HG03135 (cell line): ENCODE measurements around the gene CACNA1D.
A peak's percentile ranks its signal among the peaks of the same experiment; 100 is the strongest.
"Not testable (repeated sequence)": the region's sequence is repeated elsewhere in the genome, so short reads cannot be mapped to it uniquely, and the experiment has no call there.

Experiments used
- ATAC-seq: cut with Tn5 transposase; IDR thresholded peaks from one replicate; pipeline ENCODE4 v1.9.1; 2021; ENCODE audit warnings: mild to moderate bottlenecking, moderate library complexity; ENCODE audit not compliant: unreplicated experiment

Gene CACNA1D

DNA sequence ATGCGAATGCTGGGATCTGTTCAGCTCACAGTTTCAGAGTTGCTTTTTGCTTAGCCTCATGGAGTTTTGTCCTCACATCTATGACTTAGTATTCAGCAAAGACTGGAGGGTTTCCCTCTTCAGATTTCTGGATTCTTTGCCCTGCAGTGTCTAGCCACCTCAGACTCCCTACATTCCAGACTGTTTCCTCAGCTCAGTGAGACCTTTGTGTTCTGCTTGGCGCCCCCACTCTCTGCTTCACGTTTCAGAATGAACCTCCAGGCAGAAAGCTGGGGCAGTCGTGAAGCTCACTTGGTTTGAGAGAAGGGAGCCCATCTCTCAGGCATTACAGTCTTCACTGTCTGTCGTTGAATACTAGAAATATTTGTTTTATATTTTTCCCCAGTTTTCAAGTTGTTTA, 118.1 kb downstream of the CACNA1D start:
- no peak for ATAC-seq

DNA sequence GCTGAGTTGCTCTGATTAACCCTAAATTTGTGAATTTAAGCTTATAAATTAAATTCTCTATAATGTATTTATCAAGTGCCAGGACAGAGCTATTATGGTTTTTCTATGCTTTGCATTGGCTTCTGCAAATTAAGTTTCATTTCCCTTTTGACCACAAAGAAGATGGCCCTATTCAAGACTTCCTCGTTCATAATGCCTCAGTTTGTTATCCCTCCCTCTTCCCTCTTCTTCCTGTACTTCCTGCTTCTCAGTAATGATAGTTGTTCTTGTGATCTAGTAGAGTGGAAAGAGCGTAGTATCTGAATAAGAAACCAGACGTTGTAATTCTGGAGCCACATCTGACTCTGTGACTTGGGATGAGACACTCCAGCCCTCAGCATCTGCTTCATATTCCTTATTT, 118.7 kb downstream of the CACNA1D start:
- no peak for ATAC-seq

DNA sequence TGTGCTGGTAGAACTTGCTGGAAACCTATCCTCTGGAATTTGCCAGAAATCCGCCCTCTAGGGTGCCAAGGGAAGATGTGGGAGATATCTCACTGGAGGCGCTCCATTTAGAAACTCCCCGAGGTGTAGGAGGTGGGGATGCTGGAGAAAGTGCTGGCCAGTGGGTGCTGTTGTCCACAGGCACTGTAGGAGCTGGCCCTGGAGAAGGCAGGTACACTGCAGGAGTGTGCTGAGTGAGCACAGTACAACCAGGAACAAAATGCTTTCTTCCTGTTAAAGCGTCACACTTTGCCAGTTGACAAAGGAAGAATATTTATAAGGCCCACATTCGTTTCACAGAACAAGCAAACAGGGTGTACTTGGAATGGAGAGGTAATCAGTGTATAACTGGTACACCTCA, 119.9 kb downstream of the CACNA1D start:
- no peak for ATAC-seq

DNA sequence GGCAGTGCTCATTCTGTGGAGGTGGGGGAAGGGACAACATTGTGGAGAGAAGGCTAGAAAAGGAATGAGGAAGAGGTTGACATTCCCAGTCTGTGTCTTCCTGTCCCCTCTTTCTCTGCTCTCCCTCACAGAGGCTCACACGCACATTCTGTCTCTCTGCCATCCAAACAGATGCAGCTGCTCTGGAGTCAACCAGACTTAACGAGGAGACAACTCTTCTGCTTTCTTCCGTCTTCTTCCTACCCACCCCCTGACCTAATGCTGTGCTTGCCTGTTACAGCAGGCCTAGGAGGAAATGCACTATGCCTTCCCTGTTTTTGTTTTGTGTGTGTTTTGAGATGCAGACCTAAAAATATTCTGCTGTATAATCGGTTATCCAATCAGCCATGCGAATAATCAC, 121.9 kb downstream of the CACNA1D start:
- ATAC-seq, result no peak

DNA sequence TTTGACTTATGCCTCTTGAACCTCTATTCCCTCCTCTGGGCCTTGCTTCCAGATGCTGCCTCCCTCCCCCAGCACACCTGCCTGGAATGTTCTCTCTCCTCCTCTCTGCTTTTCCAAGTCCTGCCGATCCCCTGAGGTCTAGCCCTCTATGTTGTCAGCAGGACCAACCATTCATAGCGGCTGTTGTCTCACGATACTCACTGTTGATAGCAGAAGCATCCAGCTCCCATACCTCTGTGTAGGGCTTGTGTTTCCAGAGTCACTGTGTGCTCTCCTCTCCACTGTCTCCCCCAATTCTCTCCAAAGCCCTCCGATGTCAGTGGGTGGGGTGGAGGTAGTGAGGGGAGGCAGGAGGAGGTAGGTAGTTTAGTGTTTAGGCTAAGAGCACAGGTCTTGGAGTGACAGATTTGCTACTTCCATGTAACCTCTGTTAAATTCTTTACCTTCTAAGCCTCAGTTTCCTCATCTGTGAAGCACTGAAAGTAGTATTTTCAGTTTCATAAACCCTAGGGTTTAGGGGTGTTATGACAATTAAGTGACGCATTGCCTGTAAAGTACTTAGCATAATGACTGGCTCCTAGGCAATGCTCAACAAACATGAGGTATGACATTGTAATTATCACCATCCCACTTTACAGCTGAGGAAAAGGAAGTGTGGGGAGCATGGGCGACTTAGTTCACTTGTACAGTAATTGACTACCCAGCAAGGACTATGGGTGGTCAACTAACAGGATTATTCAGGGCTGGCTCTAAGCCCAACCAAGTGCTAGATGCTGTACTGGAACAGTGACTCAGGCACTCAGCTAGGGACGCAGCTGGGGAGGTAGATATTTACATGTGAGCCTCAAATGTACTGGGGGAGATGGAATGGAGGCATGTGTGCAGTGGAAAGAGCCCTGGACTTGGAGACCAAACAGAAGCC, 122.8 kb downstream of the CACNA1D start:
- no peak for ATAC-seq

DNA sequence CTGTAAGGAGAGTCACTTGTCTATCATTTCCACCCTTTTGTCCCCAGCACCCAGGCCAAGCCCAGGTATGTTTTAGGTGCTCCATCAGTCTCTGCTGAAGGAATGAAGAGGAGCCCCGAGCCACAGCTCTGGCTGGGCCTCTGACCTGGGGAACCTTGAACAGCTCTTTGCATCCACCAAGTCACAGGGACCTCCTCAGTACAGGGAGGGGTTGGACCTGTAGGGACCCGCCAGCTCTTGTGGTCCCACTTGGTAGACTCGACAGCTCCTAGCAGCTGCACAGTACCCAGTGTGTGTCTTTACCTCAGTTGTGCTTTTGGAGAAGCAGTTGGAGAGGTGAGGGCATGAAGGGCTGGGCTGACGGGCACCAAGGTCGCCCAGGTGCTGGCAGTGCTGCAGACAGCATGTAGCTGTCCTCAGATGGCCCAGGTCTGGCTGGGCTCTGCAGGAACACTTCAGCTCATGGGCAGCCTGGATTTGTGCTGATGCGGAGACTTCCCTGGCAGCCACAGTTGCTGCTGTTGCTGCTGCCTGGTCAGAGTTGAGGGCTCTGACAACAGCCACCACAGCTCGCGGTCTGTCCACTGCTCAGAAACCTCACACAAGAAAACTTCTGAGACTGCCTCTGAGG, 123.6 kb downstream of the CACNA1D start:
- ATAC-seq, result no peak

DNA sequence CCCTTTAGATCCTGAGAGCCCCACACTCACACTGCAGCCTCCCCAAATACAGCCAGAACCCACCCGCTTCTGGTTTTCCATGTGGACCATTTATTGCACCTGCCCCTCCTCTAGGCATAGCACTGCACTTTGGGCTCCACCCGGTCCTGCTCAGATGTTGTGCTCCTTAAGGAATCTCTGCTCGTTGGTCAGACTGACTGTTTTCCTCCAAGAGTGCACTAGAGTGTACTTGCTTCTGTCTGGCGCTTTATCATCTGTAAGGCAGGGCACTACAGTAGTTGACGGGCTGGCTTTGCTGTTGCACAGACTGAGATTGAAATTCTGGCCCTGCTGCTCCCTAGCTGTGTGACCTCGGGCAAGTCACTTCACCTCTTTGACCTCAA, 124.1 kb downstream of the CACNA1D start:
- ATAC-seq, result no peak

DNA sequence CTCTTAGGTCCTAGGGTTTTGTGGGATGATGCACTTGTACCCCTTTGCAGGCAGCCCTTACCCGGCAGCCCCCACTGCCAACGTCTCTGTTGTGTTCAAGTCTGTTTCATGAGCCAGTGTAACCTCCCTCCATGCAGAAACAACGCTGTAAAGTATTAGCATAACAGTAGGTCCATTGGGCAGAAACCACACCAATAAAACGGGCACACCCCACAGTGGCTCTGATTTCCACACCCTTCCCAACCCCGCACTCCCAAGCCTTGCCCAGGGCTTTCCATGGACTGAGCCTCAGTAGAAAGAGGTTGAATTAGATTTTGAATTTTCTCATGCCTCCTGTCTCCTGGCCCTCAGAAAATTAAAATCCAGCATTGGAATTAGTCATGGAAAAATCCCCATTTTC, 124.5 kb downstream of the CACNA1D start:
- no peak for ATAC-seq

DNA sequence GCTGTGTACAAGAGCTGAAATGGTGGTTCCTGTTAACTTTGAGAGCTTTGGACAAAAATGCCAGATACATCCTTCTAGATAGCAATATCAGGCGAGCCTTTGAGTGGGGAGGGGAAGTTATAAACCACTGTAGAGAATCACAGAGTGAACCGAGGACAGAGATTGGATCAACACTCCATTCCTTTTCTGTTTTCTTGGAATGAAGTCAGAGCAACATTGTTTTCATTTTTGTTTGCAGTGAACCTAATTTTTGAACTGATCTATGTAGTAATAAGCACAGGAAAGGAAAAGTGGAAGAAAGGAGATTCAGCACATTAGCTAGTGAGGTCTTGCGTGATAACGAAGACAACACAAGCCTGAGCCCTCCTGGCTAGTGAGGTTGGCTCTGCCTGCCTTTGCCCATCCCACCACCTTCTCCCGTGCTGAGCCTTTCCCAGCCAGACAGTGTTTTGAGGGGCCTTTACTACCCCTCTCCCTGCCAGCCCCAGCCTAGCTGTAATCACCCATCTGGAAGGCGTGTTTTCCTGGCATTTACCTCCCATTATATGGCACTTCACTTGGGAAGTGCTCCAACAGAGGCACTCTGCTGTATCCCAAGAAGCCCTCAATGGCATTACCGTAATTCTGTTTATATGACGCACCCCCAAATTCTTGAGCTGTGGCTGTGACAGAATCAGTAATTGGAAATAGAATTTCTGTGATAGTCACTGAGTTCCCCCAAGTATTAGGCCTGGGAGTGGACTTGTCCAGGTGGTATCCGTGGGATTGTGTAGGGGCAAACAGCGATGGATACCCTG, 129.8 kb downstream of the CACNA1D start:
- no peak for ATAC-seq

DNA sequence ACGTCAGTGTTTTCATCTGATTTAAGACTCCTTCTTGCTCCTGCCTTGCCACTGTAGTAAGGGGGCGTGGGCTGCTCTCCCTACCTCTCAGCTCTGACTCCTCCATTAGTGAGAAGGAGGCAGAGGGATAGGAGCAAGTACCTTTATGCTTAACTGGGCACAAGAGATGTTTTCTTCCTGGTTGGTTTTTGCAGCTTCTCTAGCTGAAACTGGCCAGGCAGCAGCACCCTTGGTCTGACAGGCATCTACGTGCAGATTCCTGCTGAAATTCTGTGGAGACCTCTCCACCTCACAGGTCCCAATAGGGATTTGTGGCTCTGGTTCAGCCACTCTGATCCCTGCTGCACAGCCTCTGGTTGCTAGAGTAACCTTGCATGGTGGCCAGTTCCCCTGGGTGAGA, 132.5 kb downstream of the CACNA1D start:
- no peak for ATAC-seq

DNA sequence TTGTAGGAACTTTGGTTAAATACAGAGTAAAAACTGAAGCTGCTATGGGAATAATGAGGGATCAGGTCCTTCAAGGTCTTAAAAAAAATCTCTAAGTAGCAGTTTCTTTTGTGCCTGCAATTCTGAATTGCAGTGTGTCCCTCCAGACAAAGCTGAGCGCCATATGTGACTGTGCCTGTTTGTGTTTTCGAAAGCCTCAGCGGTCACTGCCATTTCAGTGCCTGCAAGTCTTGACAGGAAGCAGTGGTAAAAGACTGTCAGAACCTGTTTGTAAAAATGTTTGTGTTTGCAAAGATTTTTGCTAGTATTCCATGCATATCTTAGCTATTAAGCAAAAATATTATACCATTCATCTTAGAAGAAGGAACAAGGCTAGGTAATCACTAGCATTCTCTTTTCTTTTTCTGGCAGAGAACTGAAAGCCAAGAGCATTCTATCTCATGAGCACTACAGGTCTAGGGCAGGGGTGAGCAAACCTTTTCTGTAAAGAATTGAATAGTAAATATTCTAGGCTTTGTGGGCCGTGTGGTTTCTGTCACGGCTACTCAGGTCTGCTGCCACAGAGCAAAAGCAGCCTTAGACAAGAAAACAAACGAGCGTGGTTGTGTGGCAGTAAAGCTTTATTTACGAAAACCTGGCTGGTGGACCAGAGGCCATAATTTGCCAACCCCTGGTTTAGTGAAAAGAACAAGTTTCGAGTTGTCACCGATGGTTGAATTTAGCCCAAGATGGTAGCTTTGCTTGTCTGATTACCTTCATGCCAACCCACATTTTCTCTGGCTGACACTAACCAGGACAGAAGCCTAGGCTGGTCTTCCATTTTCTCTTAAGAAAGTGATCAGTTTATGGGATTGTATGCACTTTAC, 134.4 kb downstream of the CACNA1D start:
- no peak for ATAC-seq

DNA sequence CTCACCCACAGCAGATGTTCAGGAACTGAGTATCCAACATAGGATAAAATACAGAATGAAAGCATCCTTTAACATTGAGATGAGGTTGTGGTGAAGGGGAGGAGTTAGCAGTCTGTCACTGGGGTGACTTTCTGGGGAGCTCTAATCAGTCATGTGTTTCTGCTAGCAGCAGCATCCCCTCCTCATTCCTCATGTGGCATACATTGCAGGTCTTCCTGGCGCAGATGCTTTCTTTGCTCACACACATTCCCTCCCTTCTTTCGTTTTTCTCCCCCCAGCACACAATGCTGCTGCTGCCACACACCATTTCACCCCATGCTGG, 135.0 kb downstream of the CACNA1D start:
- ATAC-seq, result no peak

DNA sequence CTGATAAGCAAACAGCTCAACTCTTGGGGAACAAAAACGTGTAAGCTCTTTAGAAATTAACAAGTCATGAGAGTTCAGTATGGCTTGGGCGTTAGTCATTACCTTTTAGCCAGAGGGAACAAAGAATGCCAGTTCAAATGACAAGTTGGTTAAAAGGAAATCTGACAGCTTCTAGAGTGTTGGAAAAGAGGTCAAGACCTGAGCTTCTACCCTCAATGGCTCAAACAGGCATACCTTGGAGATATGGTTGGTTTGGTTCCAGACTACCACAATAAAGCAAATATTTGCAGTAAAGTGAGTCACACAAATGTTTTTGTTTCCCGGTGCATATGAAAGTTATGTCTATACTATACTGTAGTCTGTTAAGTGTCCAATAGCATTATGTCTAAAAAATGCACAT, 136.1 kb downstream of the CACNA1D start:
- ATAC-seq, result no peak

DNA sequence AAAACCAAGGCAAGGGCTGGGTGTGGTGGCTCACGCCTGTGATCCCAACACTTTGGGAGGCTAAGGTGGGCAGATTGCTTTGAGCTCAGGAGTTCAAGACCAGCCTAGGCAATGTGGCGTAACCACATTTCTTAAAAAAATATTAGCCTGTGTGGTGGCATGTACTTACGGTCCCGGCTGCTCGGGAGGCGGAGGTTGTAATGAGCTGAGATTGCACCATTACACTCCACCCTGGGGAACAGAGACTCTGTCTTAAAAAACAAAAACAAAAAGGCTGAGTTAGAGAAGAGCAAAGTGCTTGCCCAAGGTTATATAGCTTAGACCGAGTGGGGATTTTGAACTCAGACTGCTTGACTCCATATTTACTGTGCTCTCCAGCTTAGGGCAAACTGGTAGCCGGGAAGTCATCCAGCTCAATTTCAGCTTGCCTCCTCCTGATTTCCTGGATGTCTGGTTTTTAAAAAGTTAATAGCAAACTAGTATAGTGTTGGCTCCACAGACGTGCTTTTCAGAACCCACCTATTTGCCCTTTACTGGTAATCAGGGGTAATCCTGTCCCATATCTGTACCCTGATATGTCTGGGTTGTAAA, 138.9 kb downstream of the CACNA1D start:
- no peak for ATAC-seq

DNA sequence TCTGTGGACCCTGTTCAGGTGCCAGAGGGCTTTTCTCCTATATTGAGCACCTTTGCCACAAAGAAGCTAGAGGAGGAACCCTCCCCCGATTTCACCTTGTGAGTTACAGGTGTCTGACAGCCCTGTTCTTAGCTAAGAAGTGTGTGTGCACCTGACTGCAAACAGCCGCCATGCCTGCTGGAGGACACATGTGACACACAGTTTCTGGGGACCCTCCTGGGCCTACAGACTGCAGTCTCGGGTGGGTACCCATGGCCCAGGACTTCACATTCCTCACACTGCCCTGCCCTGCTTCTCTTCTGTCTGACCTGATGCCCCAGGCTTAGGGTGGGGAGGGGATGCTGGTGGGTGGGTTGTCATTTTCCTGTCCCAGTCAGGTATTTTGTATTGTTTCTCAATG, 140.6 kb downstream of the CACNA1D start:
- ATAC-seq, result no peak

DNA sequence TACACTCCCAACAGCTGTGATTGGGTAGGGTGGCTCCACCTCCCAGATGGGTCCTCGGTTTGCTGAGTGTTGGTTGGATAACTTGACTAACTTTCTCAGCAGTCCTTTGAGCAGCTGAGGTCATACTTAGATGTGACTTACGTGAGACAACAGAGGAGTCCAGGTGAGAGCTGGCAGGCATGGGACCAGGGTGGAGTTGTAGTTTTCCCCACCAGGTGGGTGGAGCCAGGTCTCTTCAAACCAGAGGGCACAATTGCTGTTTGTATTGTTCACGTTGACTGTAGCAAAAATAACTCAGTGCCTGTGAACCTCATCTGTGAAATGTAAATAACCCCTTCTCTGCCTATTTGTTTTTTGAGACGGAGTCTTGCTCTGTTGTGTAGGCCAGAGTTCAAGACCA, 144.4 kb downstream of the CACNA1D start:
- ATAC-seq, result not testable (repeated sequence)

DNA sequence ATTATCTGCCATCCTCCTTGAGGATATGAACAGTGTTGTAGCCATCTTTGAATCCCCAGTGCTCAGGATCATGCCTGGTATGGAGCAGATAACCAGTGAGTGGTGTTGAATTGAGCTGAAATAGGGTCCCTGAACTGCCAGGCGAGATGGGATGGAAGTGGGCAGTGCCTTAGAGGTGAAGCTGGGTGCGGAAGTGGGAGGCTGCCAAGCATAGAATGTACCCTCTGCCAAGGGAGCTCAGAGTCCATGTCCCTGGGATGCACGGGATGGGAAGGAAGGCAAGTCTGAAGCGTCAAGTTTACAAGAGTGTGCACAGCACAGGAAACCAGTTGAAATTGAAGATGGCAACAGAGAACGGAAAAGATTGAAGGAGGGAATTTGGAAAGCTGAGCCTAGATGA, 147.0 kb downstream of the CACNA1D start:
- ATAC-seq, result no peak

DNA sequence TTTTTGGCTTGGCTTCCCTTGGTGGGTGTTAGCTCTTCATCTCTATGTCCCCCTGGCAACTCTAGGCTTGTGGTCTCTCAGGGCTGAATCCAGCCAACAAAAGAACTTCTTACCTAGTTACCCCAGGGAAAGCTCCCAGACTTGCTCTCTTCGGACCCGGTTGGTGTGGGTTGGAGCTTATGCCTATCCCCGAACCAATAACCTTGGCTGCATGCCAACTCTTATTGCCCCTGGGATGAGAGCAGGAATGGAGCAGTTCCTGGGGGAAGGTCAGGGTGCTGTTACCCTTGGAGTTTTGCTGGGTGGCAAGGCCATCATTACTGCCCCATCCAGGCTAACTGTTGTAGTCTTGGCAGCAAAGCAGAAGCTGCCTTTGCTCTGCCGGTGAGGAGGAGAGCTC, 147.8 kb downstream of the CACNA1D start:
- no peak for ATAC-seq

DNA sequence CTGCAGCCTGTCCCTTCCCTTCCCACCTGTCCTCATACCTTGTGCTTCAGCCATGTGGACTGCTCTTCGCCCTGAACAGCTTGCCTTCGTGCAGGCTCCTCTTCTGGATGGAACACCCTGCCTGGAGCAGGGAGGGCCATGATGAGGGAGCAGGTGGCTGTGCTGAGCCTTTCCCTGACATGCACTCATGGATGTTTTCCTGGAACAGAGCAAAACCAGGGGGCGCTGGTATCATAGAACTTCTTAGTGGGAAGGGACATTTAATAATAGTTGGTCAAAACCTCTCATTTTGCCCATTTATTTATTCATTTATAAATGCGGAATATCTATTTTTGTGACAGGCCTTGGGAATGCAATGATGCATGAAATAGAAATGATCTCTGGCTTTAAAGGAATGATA, 149.3 kb downstream of the CACNA1D start:
- no peak for ATAC-seq

DNA sequence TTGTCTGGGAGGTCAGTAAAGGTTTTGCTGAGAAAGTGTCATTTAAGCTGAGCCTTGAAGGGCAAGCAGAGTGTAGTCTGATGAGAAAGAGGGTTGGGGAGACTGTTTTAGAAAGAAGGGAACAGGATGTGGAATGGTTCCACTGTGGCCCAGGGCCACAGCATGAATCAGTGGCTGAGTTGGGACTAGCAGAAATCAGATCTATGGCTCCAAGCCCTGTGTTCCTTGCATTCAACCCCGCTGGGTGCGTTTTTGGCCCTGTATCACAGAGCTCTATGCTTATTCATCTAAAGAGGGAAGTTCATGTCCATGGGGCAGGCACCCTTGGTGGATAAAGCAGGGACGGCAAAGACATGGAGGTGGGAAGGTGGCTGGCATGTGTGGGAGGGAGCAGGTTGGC, 151.3 kb downstream of the CACNA1D start:
- ATAC-seq, result no peak

DNA sequence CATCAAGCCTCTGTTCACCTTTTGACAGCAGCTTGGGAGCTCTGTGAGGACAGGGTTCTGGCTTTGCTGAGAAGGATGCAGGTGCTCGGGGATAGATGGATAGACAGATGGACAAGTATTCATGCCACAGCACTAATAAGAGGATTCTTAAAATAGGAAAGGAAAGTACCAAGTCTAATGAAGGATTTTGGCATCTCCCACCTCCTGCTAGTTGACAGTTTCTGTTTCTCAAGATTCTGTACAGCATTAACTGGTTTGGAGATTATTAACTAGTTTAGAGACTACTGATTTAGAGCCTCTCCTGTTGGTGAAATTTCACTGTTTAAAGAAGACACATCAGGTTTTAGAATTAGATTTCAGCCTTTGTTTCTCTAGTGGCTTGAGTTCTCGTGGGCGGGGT, 152.3 kb downstream of the CACNA1D start:
- ATAC-seq, result peak; percentile 69
